Esophagus squamous epithelium (tissue), 4 donors: ENCODE results near the gene KRT1.

Experiments
- CTCF ChIP-seq, 6 experiments: fragments of 450-650 bp in 4 of 6; fragments of 200-600 bp in 2 of 6; sonication (generic) in 2 of 6; IDR thresholded peaks; one replicate each; pipeline ENCODE4 v1.5.1; 2016 to 2019; ENCODE audit warnings: antibody characterized with exemption in 6 of 6, mild to moderate bottlenecking in 4 of 6, moderate library complexity in 4 of 6
- POLR2A ChIP-seq, 4 donors: fragments of 450-650 bp; IDR thresholded peaks; one replicate each; pipeline ENCODE4 v1.6.1; 2017; ENCODE audit warnings: antibody characterized with exemption in 4 of 4, mild to moderate bottlenecking in 4 of 4, moderate library complexity in 3 of 4

DNA sequence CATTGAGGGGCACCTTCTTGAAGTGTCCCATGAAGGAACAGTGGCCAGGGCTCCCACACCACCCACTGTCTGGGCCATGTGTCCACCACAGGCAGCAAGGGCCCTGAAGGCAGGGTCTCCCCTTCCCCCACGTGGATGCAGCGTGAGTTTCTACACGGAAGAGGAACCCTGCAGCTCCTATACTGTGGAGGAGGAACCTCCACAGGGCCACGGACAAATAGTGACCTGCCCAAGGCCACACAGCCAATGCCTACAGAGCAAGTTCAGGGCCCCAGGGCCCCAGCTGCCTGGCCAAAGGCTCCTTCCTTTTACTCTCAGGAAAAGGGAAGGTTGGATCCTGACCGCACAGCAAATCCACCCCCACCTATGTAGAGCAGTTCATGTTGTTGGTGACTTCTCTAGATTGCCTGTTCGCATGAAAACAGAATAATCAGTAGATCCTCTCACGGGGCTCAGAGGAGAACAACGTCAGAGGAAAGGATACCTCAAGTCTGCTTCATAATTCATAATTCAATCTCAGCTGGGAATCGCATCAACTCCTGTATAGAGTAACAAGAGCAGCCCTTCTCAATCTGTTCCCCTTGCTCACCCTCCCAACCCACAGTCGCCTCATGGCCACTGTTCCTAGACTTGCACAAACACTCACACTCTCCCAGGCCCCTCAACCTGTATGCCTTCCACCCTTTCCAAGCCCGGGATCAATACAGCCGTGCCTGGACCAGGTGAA, 50.8 kb downstream of the KRT1 start:
- no peak for TF ChIP-seq CTCF (IDR thresholded peaks at IDR 0.05)
- TF ChIP-seq POLR2A (IDR thresholded peaks at IDR 0.05), result no peak
